ENCODE data around the gene GSTM1. TPM values are rescaled to one million over a fixed set of nuclear protein-coding genes. Genes with fewer than 3 reads are reported as not detected.
A peak's percentile ranks its signal among the peaks of the same experiment; 100 is the strongest.
"Not testable (repeated sequence)": the region's sequence is repeated elsewhere in the genome, so short reads cannot be mapped to it uniquely, and the experiment has no call there.

Gene GSTM1
- total and polyA plus RNA-seq, 10 of the 15 experiments (the other 5 are each of a cell fraction or from before 2014, with no cell fraction given) = 16.0 to 75.6 (median 46.4) TPM

- WGBS (ENCODE audit: insufficient coverage, insufficient replicate concordance, low lambda C conversion rate, missing lambda C conversion rate) = 88% methylated on average over 6 of the region's 6 CpGs
- H4K20me1 ChIP-seq (ENCODE audit: control insufficient read depth, insufficient read depth); DNase-seq (ENCODE audit: low read depth, low spot score); BruUV-seq (replicated peaks); FAIRE-seq; H3K79me2 ChIP-seq (ENCODE audit: control insufficient read depth, insufficient read depth, low read length); POLR2A ChIA-PET; H3K9me3 ChIP-seq (replicated peaks; ENCODE audit: control insufficient read depth, insufficient read depth, low read length); H3K4me1 ChIP-seq (ENCODE audit: control insufficient read depth, insufficient read depth, low read length); H3K27me3 ChIP-seq (replicated peaks in 1 of 2; ENCODE audit: control insufficient read depth in 2 of 2, insufficient read depth in 2 of 2, low read length in 1 of 2); H3K9ac ChIP-seq (ENCODE audit: control insufficient read depth, insufficient read depth, low read length); H3K4me2 ChIP-seq (ENCODE audit: control insufficient read depth, insufficient read depth); ATAC-seq; H2AFZ ChIP-seq (ENCODE audit: control insufficient read depth, low read depth, low read length); H3K27ac ChIP-seq (ENCODE audit: control insufficient read depth, insufficient read depth); SMC1A ChIA-PET (ENCODE audit: uncharacterized antibody, unreplicated experiment); H3K4me3 ChIP-seq; H3K36me3 ChIP-seq (ENCODE audit: control insufficient read depth in 2 of 2, insufficient read depth in 2 of 2, low read length in 1 of 2); RAD21 ChIA-PET (ENCODE audit: unreplicated experiment); in situ Hi-C loops (cut with MboI): not testable (repeated sequence)
- CTCF ChIA-PET = interaction anchor here (1.1 kb wide), 1 partner anchor 29 kb away, joined by 3 read pairs; the partner anchor contains the start of gene GSTM4
- intact Hi-C loops (cut with micrococcal nuclease; ENCODE audit: unreplicated experiment) = loop anchor here (5.0 kb wide), 1 partner anchor 42 kb away; no protein-coding TSS in a partner anchor
Measured at GRCh38 chr1:109684777-109685176, 2.8 kb upstream of the GSTM1 start.

- CTCF ChIA-PET = interaction anchor here (1.1 kb wide), 1 partner anchor 30 kb away, joined by 3 read pairs; the partner anchor contains the start of gene GSTM4
- H3K79me2 ChIP-seq (ENCODE audit: control insufficient read depth, insufficient read depth, low read length); H3K4me1 ChIP-seq (ENCODE audit: control insufficient read depth, insufficient read depth, low read length); SMC1A ChIA-PET (ENCODE audit: uncharacterized antibody, unreplicated experiment); in situ Hi-C loops (cut with MboI); H3K9ac ChIP-seq (ENCODE audit: control insufficient read depth, insufficient read depth, low read length); POLR2A ChIA-PET; H3K36me3 ChIP-seq (ENCODE audit: control insufficient read depth in 2 of 2, insufficient read depth in 2 of 2, low read length in 1 of 2); RAD21 ChIA-PET (ENCODE audit: unreplicated experiment); DNase-seq (ENCODE audit: low read depth, low spot score); H3K9me3 ChIP-seq (replicated peaks; ENCODE audit: control insufficient read depth, insufficient read depth, low read length); H3K4me2 ChIP-seq (ENCODE audit: control insufficient read depth, insufficient read depth); FAIRE-seq; H2AFZ ChIP-seq (ENCODE audit: control insufficient read depth, low read depth, low read length); H3K27ac ChIP-seq (ENCODE audit: control insufficient read depth, insufficient read depth); H3K4me3 ChIP-seq; H4K20me1 ChIP-seq (ENCODE audit: control insufficient read depth, insufficient read depth); H3K27me3 ChIP-seq (replicated peaks in 1 of 2; ENCODE audit: control insufficient read depth in 2 of 2, insufficient read depth in 2 of 2, low read length in 1 of 2); BruUV-seq (replicated peaks); ATAC-seq: not testable (repeated sequence)
- no CpG with 5 or more reads among the region's 1 CpG for WGBS (ENCODE audit: insufficient coverage, insufficient replicate concordance, low lambda C conversion rate, missing lambda C conversion rate)
- intact Hi-C loops (cut with micrococcal nuclease; ENCODE audit: unreplicated experiment) = loop anchor here (5.0 kb wide), 1 partner anchor 43 kb away; no protein-coding TSS in a partner anchor
Measured at GRCh38 chr1:109685399-109685798, 2.2 kb upstream of the GSTM1 start.

GRCh38 chr1:109685890-109686289, 1.7 kb upstream of the GSTM1 start:
- 67% methylated on average over 3 of the region's 4 CpGs for WGBS (ENCODE audit: insufficient coverage, insufficient replicate concordance, low lambda C conversion rate, missing lambda C conversion rate)
- H3K79me2 ChIP-seq (ENCODE audit: control insufficient read depth, insufficient read depth, low read length); H3K9me3 ChIP-seq (replicated peaks; ENCODE audit: control insufficient read depth, insufficient read depth, low read length); SMC1A ChIA-PET (ENCODE audit: uncharacterized antibody, unreplicated experiment); H2AFZ ChIP-seq (ENCODE audit: control insufficient read depth, low read depth, low read length); RAD21 ChIA-PET (ENCODE audit: unreplicated experiment); H3K27ac ChIP-seq (ENCODE audit: control insufficient read depth, insufficient read depth); H3K4me1 ChIP-seq (ENCODE audit: control insufficient read depth, insufficient read depth, low read length); in situ Hi-C loops (cut with MboI); FAIRE-seq; H3K4me3 ChIP-seq; DNase-seq (ENCODE audit: low read depth, low spot score); POLR2A ChIA-PET; H3K4me2 ChIP-seq (ENCODE audit: control insufficient read depth, insufficient read depth); ATAC-seq; BruUV-seq (replicated peaks); H3K36me3 ChIP-seq (ENCODE audit: control insufficient read depth in 2 of 2, insufficient read depth in 2 of 2, low read length in 1 of 2); H3K9ac ChIP-seq (ENCODE audit: control insufficient read depth, insufficient read depth, low read length); H3K27me3 ChIP-seq (replicated peaks in 1 of 2; ENCODE audit: control insufficient read depth in 2 of 2, insufficient read depth in 2 of 2, low read length in 1 of 2); H4K20me1 ChIP-seq (ENCODE audit: control insufficient read depth, insufficient read depth): not testable (repeated sequence)
- intact Hi-C loops (cut with micrococcal nuclease; ENCODE audit: unreplicated experiment) = loop anchor here (5.0 kb wide), 1 partner anchor 44 kb away; no protein-coding TSS in a partner anchor
- CTCF ChIA-PET = interaction anchor here (1.1 kb wide), 1 partner anchor 30 kb away, joined by 3 read pairs; the partner anchor contains the start of gene GSTM4

GRCh38 chr1:109687109-109687508, 508 bp upstream of the GSTM1 start:
- H3K4me2 ChIP-seq (ENCODE audit: control insufficient read depth, insufficient read depth); in situ Hi-C loops (cut with MboI); DNase-seq (ENCODE audit: low read depth, low spot score); H3K4me1 ChIP-seq (ENCODE audit: control insufficient read depth, insufficient read depth, low read length); H3K36me3 ChIP-seq (ENCODE audit: control insufficient read depth in 2 of 2, insufficient read depth in 2 of 2, low read length in 1 of 2); H3K4me3 ChIP-seq; FAIRE-seq; BruUV-seq (replicated peaks); H3K27me3 ChIP-seq (replicated peaks in 1 of 2; ENCODE audit: control insufficient read depth in 2 of 2, insufficient read depth in 2 of 2, low read length in 1 of 2); H4K20me1 ChIP-seq (ENCODE audit: control insufficient read depth, insufficient read depth); H3K9me3 ChIP-seq (replicated peaks; ENCODE audit: control insufficient read depth, insufficient read depth, low read length); H3K79me2 ChIP-seq (ENCODE audit: control insufficient read depth, insufficient read depth, low read length): not testable (repeated sequence)
- ChIA-PET POLR2A (interaction anchor here (0.6 to 1.3 kb wide), 8 partner anchors 16 to 993 kb away, joined by 3 to 11 read pairs (median 4); partner anchors contain the start of gene GNAI3), SMC1A (ENCODE audit: uncharacterized antibody, unreplicated experiment) (interaction anchor here (1.3 to 1.6 kb wide), 3 partner anchors 16 to 89 kb away, joined by 4 to 5 read pairs (median 4); no protein-coding TSS in a partner anchor), CTCF (interaction anchor here (0.9 to 3.2 kb wide), 6 partner anchors 31 to 297 kb away, joined by 3 to 34 read pairs (median 6); partner anchors contain the start of genes AHCYL1 and GSTM4), RAD21 (ENCODE audit: unreplicated experiment) (interaction anchor here (0.7 to 2.4 kb wide), 7 partner anchors 35 to 297 kb away, joined by 3 to 12 read pairs (median 4); partner anchors contain the start of gene GNAI3)
- Histone ChIP-seq H2AFZ (ENCODE audit: control insufficient read depth, low read depth, low read length) (peak overlapping the region; percentile 86), H3K9ac (ENCODE audit: control insufficient read depth, insufficient read depth, low read length) (peak overlapping the region; percentile 56; the same call in 1 of the 2 replicates), H3K27ac (ENCODE audit: control insufficient read depth, insufficient read depth) (peak overlapping the region; percentile 72; the same call in 1 of the 2 replicates)
- intact Hi-C loops (cut with micrococcal nuclease; ENCODE audit: unreplicated experiment) = loop anchor here (5.0 kb wide), 1 partner anchor 45 kb away; no protein-coding TSS in a partner anchor
- peak; percentile 16 for ATAC-seq
- 60% methylated on average over 9 of the region's 11 CpGs for WGBS (ENCODE audit: insufficient coverage, insufficient replicate concordance, low lambda C conversion rate, missing lambda C conversion rate)

Measured in GM12878 (cell line).